ENCODE results near the gene VAMP5. TPM values are rescaled to one million over a fixed set of nuclear protein-coding genes. Genes with fewer than 3 reads are reported as not detected.
A peak's percentile ranks its signal among the peaks of the same experiment; 100 is the strongest.

VAMP5 gene
- total and polyA plus RNA-seq, 2 donors (not counting 3 experiments of a cell fraction or from before 2014, with no cell fraction given) = 186 to 624 TPM

DNA sequence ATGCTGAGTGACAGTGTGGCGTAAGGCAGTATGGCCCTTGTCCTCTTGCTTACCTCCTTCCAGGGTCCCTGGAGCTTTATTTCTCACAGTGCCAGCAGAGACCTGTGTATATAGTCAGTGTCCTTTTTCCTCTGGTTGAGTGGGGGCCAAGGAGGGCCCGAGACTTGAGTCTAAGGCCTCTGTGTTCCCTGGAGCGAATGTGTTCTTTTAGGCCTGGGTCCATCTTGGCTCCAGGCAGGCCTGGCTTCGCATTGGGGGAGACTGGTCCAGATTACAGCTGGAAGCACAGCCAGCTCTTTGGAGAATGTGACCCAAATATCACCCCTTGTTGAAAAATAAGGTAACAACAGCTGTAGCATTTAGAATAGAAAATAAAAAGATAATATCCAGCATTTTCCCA is 5.0 kb downstream of the VAMP5 start:
- no peaks in the 10 kb centered on the region for H3K9me1 ChIP-seq (replicated peaks; ENCODE audit: control insufficient read depth, extremely low read depth, insufficient read depth, low read length)
- H3K9ac ChIP-seq (replicated peaks; ENCODE audit: extremely low read depth, insufficient read depth, low read length) = no peak overlapping the region
- H4K20me1 ChIP-seq (replicated peaks; ENCODE audit: control insufficient read depth, extremely low read depth, insufficient read depth, low read length) = no peaks in the 10 kb centered on the region
- H3K9me3 ChIP-seq (replicated peaks; ENCODE audit: control insufficient read depth, insufficient read depth, low read length) = no peaks in the 10 kb centered on the region
- peak overlapping the region; percentile 22 for H3K4me2 ChIP-seq (ENCODE audit: insufficient read depth, low read length)
- no peak overlapping the region for H2AFZ ChIP-seq (ENCODE audit: low read depth, low read length)
- FAIRE-seq (no peak), DNase-seq (ENCODE audit: low read depth, low spot score) (no peak)
- peaks cover 62% of the 10 kb centered on the region for H3K4me1 ChIP-seq (ENCODE audit: control insufficient read depth, extremely low read depth, insufficient read depth, low read length)
- no peaks in the 10 kb centered on the region for H3K27me3 ChIP-seq (ENCODE audit: control insufficient read depth in 2 of 2, insufficient read depth in 2 of 2, low read length in 2 of 2)
- dilution Hi-C loops (cut with MboI; ENCODE audit: extremely low pct_ligation_motif_present, low sequenced_read_pairs) = no loop called here
- no peak overlapping the region for H3K4me3 ChIP-seq (replicated peaks in 1 of 3; ENCODE audit: insufficient read depth in 1 of 3, low read depth in 1 of 3, low read length in 3 of 3)
- no peak for TF ChIP-seq EZH2 (IDR thresholded peaks at IDR 0.05; ENCODE audit: borderline replicate concordance, low read depth, low read length, severe bottlenecking)
- TF ChIP-seq, protein P1, sequence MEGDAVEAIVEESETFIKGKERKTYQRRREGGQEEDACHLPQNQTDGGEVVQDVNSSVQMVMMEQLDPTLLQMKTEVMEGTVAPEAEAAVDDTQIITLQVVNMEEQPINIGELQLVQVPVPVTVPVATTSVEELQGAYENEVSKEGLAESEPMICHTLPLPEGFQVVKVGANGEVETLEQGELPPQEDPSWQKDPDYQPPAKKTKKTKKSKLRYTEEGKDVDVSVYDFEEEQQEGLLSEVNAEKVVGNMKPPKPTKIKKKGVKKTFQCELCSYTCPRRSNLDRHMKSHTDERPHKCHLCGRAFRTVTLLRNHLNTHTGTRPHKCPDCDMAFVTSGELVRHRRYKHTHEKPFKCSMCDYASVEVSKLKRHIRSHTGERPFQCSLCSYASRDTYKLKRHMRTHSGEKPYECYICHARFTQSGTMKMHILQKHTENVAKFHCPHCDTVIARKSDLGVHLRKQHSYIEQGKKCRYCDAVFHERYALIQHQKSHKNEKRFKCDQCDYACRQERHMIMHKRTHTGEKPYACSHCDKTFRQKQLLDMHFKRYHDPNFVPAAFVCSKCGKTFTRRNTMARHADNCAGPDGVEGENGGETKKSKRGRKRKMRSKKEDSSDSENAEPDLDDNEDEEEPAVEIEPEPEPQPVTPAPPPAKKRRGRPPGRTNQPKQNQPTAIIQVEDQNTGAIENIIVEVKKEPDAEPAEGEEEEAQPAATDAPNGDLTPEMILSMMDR (IDR thresholded peaks at IDR 0.05; ENCODE audit: extremely low read depth in 1 of 2, insufficient read depth in 1 of 2, low read depth in 1 of 2, low read length in 2 of 2) = no peak
- TF ChIP-seq JUN (IDR thresholded peaks at IDR 0.05; ENCODE audit: borderline replicate concordance, insufficient read depth, insufficient read length, low read depth) = no peak
- TF ChIP-seq, protein P2, sequence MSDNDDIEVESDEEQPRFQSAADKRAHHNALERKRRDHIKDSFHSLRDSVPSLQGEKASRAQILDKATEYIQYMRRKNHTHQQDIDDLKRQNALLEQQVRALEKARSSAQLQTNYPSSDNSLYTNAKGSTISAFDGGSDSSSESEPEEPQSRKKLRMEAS (IDR thresholded peaks at IDR 0.05; ENCODE audit: insufficient read depth, insufficient read length) = no peak
- no peak for TF ChIP-seq FOS (IDR thresholded peaks at IDR 0.05; ENCODE audit: borderline replicate concordance, insufficient read depth, low read length)
- no peak for TF ChIP-seq GATA2 (IDR thresholded peaks at IDR 0.05; ENCODE audit: insufficient read depth, insufficient read length, low read depth, low read length)
- no peak for TF ChIP-seq POLR2A (IDR thresholded peaks at IDR 0.05; ENCODE audit: low read depth, low read length)
- no peak for TF ChIP-seq MYC (IDR thresholded peaks at IDR 0.05; ENCODE audit: low read depth, low read length)
- no peak for TF ChIP-seq POLR2AphosphoS5 (IDR thresholded peaks at IDR 0.05; ENCODE audit: insufficient read depth, low read depth, low read length)
- intact Hi-C loops (cut with micrococcal nuclease) = no loop called here
- H3K79me2 ChIP-seq (ENCODE audit: control insufficient read depth, insufficient read depth, low read length) = peaks cover 28% of the 10 kb centered on the region
- POLR2A ChIA-PET = no interaction called here
- no TSS peak for BruUV-seq (replicated peaks)
- peak overlapping the region; percentile 94 for H3K27ac ChIP-seq (ENCODE audit: insufficient read depth, low read depth, low read length)
- CTCF ChIA-PET = no interaction called here
- H3K36me3 ChIP-seq (ENCODE audit: control insufficient read depth in 2 of 2, extremely low read depth in 1 of 2, insufficient read depth in 2 of 2, low read length in 2 of 2) = peaks cover 0 to 10% of the 10 kb centered on the region in 2 experiments
